PFSK-1 (cell line): Measurements from ENCODE around the gene BTBD19.

ENCODE experiments used
- POLR2AphosphoS5 ChIP-seq: IDR thresholded peaks from 2 replicates; pipeline ENCODE4 v1.6.1; 2012; ENCODE audit warnings: low read depth, mild to moderate bottlenecking, control low read depth, low read length, moderate library complexity
- TAF1 ChIP-seq: IDR thresholded peaks from 2 replicates; pipeline ENCODE4 v1.6.1; 2012; ENCODE audit warnings: low read length, control low read depth, borderline replicate concordance; ENCODE audit not compliant: insufficient read depth

DNA sequence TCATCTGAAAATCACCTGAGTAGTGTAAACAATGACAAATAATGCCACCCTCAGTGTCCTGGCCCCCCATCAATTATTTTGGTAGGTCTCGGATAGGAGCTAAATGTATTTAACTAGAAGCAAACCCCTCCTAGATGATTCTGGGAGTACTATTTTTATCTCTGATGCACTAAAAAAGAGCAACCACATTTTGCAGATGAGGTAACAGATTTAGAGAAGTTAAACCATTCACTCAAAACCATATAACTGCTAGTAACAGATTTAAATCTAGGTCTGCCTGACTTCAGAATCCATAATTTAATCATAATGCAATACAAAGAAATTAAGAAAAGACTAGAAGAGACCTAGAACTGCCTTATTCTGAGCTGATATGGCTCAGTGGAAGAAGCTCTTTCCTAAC lies 52.0 kb downstream of the BTBD19 start:
- TF ChIP-seq POLR2AphosphoS5 (no peak), TAF1 (no peak)
